H1 (cell line): ENCODE measurements around the gene KLHL3. TPM values are rescaled to one million over a fixed set of nuclear protein-coding genes. Genes with fewer than 3 reads are reported as not detected.

Experiments used
- CTCF ChIA-PET: fragments of 300-600 bp; sonication (Branson Sonifier 250); formaldehyde crosslinking; loops from one replicate; lab custom pipeline; 2021; ENCODE audit not compliant: partially characterized antibody; lab: Charles Lee
- POLR2A ChIA-PET: fragments of 300-600 bp; sonication (Branson Sonifier 250); formaldehyde crosslinking; loops from one replicate; lab custom pipeline; 2021; ENCODE audit warnings: inconsistent platforms; ENCODE audit not compliant: partially characterized antibody; lab: Charles Lee
- DNase-seq, 2 experiments: peaks; one replicate each; pipeline versions ENCODE4 v3.0.0 to v3.0.0-alpha.2; 2010 to 2022; ENCODE audit warnings: low spot score in 2 of 2, low read depth in 1 of 2, mixed read lengths in 1 of 2
- FAIRE-seq: peaks from 2 replicates; lab custom pipeline; 2011; peaks lifted over from hg19 to GRCh38; lab: Jason Lieb, UNC
- H2AFZ ChIP-seq: 2 replicates; pipeline ENCODE4 v1.8.1; 2012; ENCODE audit warnings: low read length, inconsistent platforms
- H2AK5ac ChIP-seq: 2 replicates; pipeline ENCODE4 v1.6.1; 2013; ENCODE audit warnings: low read depth, low read length
- H2BK120ac ChIP-seq: replicated peaks from 2 replicates; pipeline ENCODE3; 2013; ENCODE audit warnings: low read depth, low read length, inconsistent platforms
- H2BK12ac ChIP-seq: 2 replicates; pipeline ENCODE4 v1.6.1; 2013; ENCODE audit warnings: low read depth, low read length
- H2BK15ac ChIP-seq: 2 replicates; pipeline ENCODE4 v1.6.1; 2013; ENCODE audit warnings: low read length
- H2BK20ac ChIP-seq: 2 replicates; pipeline ENCODE4 v1.6.1; 2013; ENCODE audit warnings: low read length
- H2BK5ac ChIP-seq: 2 replicates; pipeline ENCODE4 v1.6.1; 2013; ENCODE audit warnings: low read depth, low read length
- H3K14ac ChIP-seq: 2 replicates; pipeline ENCODE4 v1.6.1; 2013; ENCODE audit warnings: inconsistent platforms; ENCODE audit not compliant: insufficient read length
- H3K18ac ChIP-seq: 2 replicates; pipeline ENCODE4 v1.6.1; 2013; ENCODE audit warnings: low read length; ENCODE audit errors: extremely low read depth
- H3K23ac ChIP-seq: 2 replicates; pipeline ENCODE4 v1.6.1; 2013; ENCODE audit warnings: inconsistent platforms; ENCODE audit not compliant: insufficient read length
- H3K23me2 ChIP-seq: 2 replicates; pipeline ENCODE4 v1.6.1; 2013; ENCODE audit warnings: low read depth, low read length
- H3K27ac ChIP-seq: 2 replicates; pipeline ENCODE4 v1.6.1; 2011; ENCODE audit warnings: low read depth, low read length, inconsistent platforms
- H3K27me3 ChIP-seq, 4 experiments: replicated peaks in 1 of 4; 1 replicate in 1 of 4; 2 replicates in 3 of 4; pipeline versions ENCODE4 v1.6.1 to v1.8.1; 2011 to 2013; ENCODE audit warnings: low read length in 3 of 4, mild to moderate bottlenecking in 3 of 4, inconsistent platforms in 2 of 4, mixed read lengths in 2 of 4, moderate library complexity in 1 of 4; ENCODE audit not compliant: control insufficient read depth in 3 of 4, insufficient read depth in 3 of 4; ENCODE audit errors: extremely low read depth in 1 of 4
- H3K36me3 ChIP-seq, 4 experiments: 2 replicates each; pipeline versions ENCODE4 v1.6.1 to v1.8.1; 2011 to 2013; ENCODE audit warnings: mild to moderate bottlenecking in 4 of 4, low read length in 3 of 4, moderate library complexity in 2 of 4, control low read depth in 1 of 4, inconsistent platforms in 1 of 4; ENCODE audit not compliant: insufficient read depth in 4 of 4, control insufficient read depth in 2 of 4
- H3K4ac ChIP-seq: replicated peaks from 2 replicates; pipeline ENCODE3; 2013; ENCODE audit warnings: low read length, low read depth, mixed read lengths, inconsistent platforms; ENCODE audit not compliant: insufficient read length
- H3K4me1 ChIP-seq, 4 experiments: replicated peaks in 1 of 4; 1 replicate in 1 of 4; 2 replicates in 3 of 4; pipeline versions ENCODE4 v1.6.1 to v1.8.1; 2011 to 2013; ENCODE audit warnings: low read length in 3 of 4, inconsistent platforms in 2 of 4, mixed read lengths in 1 of 4; ENCODE audit not compliant: insufficient read depth in 4 of 4, control insufficient read depth in 3 of 4
- H3K4me2 ChIP-seq, 2 experiments: 2 replicates each; pipeline versions ENCODE4 v1.6.1 to v1.8.1; 2011 to 2013; ENCODE audit warnings: low read depth in 2 of 2, low read length in 2 of 2, control low read depth in 1 of 2, inconsistent platforms in 1 of 2, mild to moderate bottlenecking in 1 of 2; ENCODE audit not compliant: insufficient read depth in 1 of 2
- H3K4me3 ChIP-seq, 4 experiments: fragments of 200-600, 300-600 bp in 1 of 4; sonication (generic), shearing (Covaris generic), sonication (Bioruptor Twin) in 1 of 4; 2 replicates each; pipeline versions ENCODE4 v1.5.1 to v1.8.1; 2011 to 2016; ENCODE audit warnings: low read length in 4 of 4, low read depth in 3 of 4, control low read depth in 2 of 4, inconsistent platforms in 2 of 4, mild to moderate bottlenecking in 2 of 4, mixed read lengths in 1 of 4, moderate library complexity in 1 of 4; ENCODE audit not compliant: insufficient read depth in 2 of 4; ENCODE audit errors: extremely low read depth in 1 of 4
- H3K56ac ChIP-seq: replicated peaks from 2 replicates; pipeline ENCODE3; 2013; ENCODE audit warnings: low read depth, mild to moderate bottlenecking, mixed read lengths, low read length, inconsistent platforms; ENCODE audit not compliant: insufficient read length
- H3K79me1 ChIP-seq: 2 replicates; pipeline ENCODE4 v1.6.1; 2013; ENCODE audit warnings: low read depth, low read length, control low read depth
- H3K79me2 ChIP-seq, 2 experiments: 2 replicates each; pipeline versions ENCODE4 v1.6.1 to v1.8.1; 2012 to 2013; ENCODE audit warnings: low read length in 2 of 2, mild to moderate bottlenecking in 2 of 2, inconsistent platforms in 1 of 2; ENCODE audit not compliant: insufficient read depth in 2 of 2, control insufficient read depth in 1 of 2
- H3K9ac ChIP-seq, 4 experiments: replicated peaks in 1 of 4; 1 replicate in 1 of 4; 2 replicates in 3 of 4; pipeline versions ENCODE4 v1.6.1 to v1.8.1; 2011 to 2013; ENCODE audit warnings: low read depth in 3 of 4, low read length in 3 of 4, control low read depth in 2 of 4, mild to moderate bottlenecking in 2 of 4, moderate library complexity in 2 of 4, inconsistent platforms in 1 of 4; ENCODE audit errors: extremely low read depth in 1 of 4
- H3K9me3 ChIP-seq, 2 experiments: 2 replicates each; pipeline versions ENCODE4 v1.6.1 to v1.8.1; 2012 to 2013; ENCODE audit warnings: mild to moderate bottlenecking in 2 of 2, moderate library complexity in 2 of 2, control low read depth in 1 of 2, inconsistent platforms in 1 of 2, low read depth in 1 of 2, low read length in 1 of 2, mixed read lengths in 1 of 2; ENCODE audit not compliant: insufficient read depth in 2 of 2
- H4K20me1 ChIP-seq, 2 experiments: replicated peaks in 1 of 2; 2 replicates each; pipeline versions ENCODE3 to v1.8.1; 2011 to 2013; ENCODE audit warnings: inconsistent platforms in 2 of 2, low read length in 2 of 2, mild to moderate bottlenecking in 1 of 2; ENCODE audit not compliant: insufficient read depth in 2 of 2, control insufficient read depth in 1 of 2
- H4K5ac ChIP-seq: 2 replicates; pipeline ENCODE4 v1.6.1; 2013; ENCODE audit warnings: low read length, low read depth, mixed read lengths, inconsistent platforms; ENCODE audit not compliant: insufficient read length
- H4K8ac ChIP-seq: 2 replicates; pipeline ENCODE4 v1.8.0; 2013; ENCODE audit warnings: mild to moderate bottlenecking, moderate library complexity, low read length, inconsistent platforms; ENCODE audit not compliant: insufficient read depth; ENCODE audit errors: extremely low read depth
- H4K91ac ChIP-seq: replicated peaks from 2 replicates; pipeline ENCODE3; 2013; ENCODE audit warnings: low read length, mixed read lengths, inconsistent platforms; ENCODE audit not compliant: insufficient read length
- JUND ChIP-seq: IDR thresholded peaks from 2 replicates; pipeline ENCODE4 v1.6.1; 2011; ENCODE audit warnings: mild to moderate bottlenecking, improper control_type of control experiment, low read length
- WGBS, 2 experiments: shearing (Covaris generic) in 1 of 2; methylation state at CpG; one replicate each; pipeline versions ENCODE4 v1.1.6 to v1.1.7; 2013 to 2015; ENCODE audit warnings: low lambda C conversion rate in 2 of 2, mixed read lengths in 2 of 2, inconsistent platforms in 1 of 2, low coverage in 1 of 2, missing lambda C conversion rate in 1 of 2; ENCODE audit not compliant: insufficient replicate concordance in 2 of 2, insufficient coverage in 1 of 2, insufficient read length in 1 of 2; ENCODE audit errors: extremely low coverage in 1 of 2, missing lambda C conversion rate in 1 of 2; 5-methylcytosine and 5-hydroxymethylcytosine counted together
- polyA plus RNA-seq, 7 experiments: library from polyadenylated mRNA; depleted of rRNA in 3 of 7; stranded (reverse) in 5 of 7; unstranded in 2 of 7; fragments of >200 nt in 5 of 7; fragments of 200-250 nt in 2 of 7; gene quantifications; 1 replicate in 5 of 7; 2 replicates in 1 of 7; 4 replicates in 1 of 7; pipeline versions ENCODE4 v1.2.1 to v1.2.3, GENCODE V29; 2011 to 2013; ENCODE audit warnings: missing spikeins in 2 of 7, mixed read lengths in 2 of 7
- total RNA-seq: library from RNA; stranded (reverse); fragmentation: NEBNext Ultra II Directional; extraction: Animal tissue kit (Norgen Biotek cat#: 25700); gene quantifications from 2 replicates; pipeline ENCODE4 v1.2.1, GENCODE V29; 2021

The KLHL3 gene
- total and polyA plus RNA-seq, 2 of the 8 experiments (the other 6 are each of a cell fraction or from before 2014, with no cell fraction given): 7.4 to 13.7 TPM

DNA sequence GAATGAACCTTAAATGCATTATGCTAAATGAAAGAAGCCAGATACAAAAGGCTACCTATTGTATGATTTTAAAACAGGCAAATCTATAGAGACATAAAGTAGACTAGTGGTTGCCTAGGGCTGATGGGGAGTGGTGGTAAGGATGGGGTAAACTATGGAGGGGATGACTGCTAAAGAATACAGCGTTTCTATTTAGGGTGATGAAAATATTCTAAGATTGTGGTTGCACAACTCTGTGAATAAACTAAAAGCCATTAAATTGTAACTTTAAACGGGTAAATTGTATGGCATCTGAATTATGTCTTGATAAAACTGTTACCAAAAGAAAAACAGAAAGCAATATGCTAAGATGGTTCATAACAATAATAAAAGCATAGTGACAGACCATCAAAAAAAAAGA is 21.4 kb downstream of the KLHL3 start:
- CTCF ChIA-PET: interaction anchor here (1.8 kb wide), 1 partner anchor 20 kb away, joined by 4 read pairs; no protein-coding TSS in a partner anchor
- H3K27ac ChIP-seq: no peak overlapping the region
- H2AFZ ChIP-seq: no peak overlapping the region
- DNase-seq (no peak), FAIRE-seq (no peak)
- H3K23me2 ChIP-seq: no peaks in the 10 kb centered on the region
- H3K23ac ChIP-seq: no peak overlapping the region
- H3K4ac ChIP-seq: no peak overlapping the region
- H3K27me3 ChIP-seq: no peaks in the 10 kb centered on the region
- peaks cover 4 to 6% of the 10 kb centered on the region in 2 experiments for H3K9me3 ChIP-seq
- no peak overlapping the region for H2BK120ac ChIP-seq
- H3K79me1 ChIP-seq: no peaks in the 10 kb centered on the region
- no peak overlapping the region for H2BK20ac ChIP-seq
- no peak overlapping the region for H3K9ac ChIP-seq
- peaks cover 0 to 3% of the 10 kb centered on the region in 2 experiments for H4K20me1 ChIP-seq
- no peak overlapping the region for H3K4me2 ChIP-seq
- H3K79me2 ChIP-seq: no peaks in the 10 kb centered on the region
- H3K4me3 ChIP-seq: no peak overlapping the region
- TF ChIP-seq JUND: no peak
- no peak overlapping the region for H4K91ac ChIP-seq
- H3K14ac ChIP-seq: no peak overlapping the region
- POLR2A ChIA-PET: no interaction called here
- H3K56ac ChIP-seq: no peak overlapping the region
- peaks cover 0 to 12% (median 4%) of the 10 kb centered on the region in 4 experiments; a peak in 3 of 8 replicates for H3K36me3 ChIP-seq
- H4K5ac ChIP-seq: no peak overlapping the region
- no peak overlapping the region for H3K18ac ChIP-seq
- no peak overlapping the region for H2BK15ac ChIP-seq
- H3K4me1 ChIP-seq: no peaks in the 10 kb centered on the region
- no peak overlapping the region for H2BK12ac ChIP-seq
- H4K8ac ChIP-seq: no peak overlapping the region; the same call in 1 of the 2 replicates
- WGBS, 2 experiments: 95% methylated on average over 2 of the region's 2 CpGs; no CpG with 5 or more reads in 1 of the 2 experiments
- H2AK5ac ChIP-seq: no peak overlapping the region
- no peak overlapping the region for H2BK5ac ChIP-seq
